HepG2 (cell line): ENCODE data around the gene SPAG8. TPM values are rescaled to one million over a fixed set of nuclear protein-coding genes. Genes with fewer than 3 reads are reported as not detected.

Experiments
- ATF6 ChIP-seq: sonication (generic); formaldehyde crosslinking; conservative IDR thresholded peaks from 2 replicates; pipeline ENCODE4 v1.4.0; 2020; ENCODE audit warnings: missing genetic modification reagents
- CTCF ChIP-seq: sonication (generic); formaldehyde crosslinking; IDR thresholded peaks from 2 replicates; pipeline ENCODE4 v1.5.0; 2020; ENCODE audit warnings: mild to moderate bottlenecking, missing genetic modification reagents, moderate library complexity
- EP300 ChIP-seq, 3 experiments: sonication (generic) in 1 of 3; formaldehyde crosslinking in 1 of 3; IDR thresholded peaks; 2 replicates each; pipeline versions ENCODE4 v1.5.1 to v1.6.1; 2011 to 2020; ENCODE audit warnings: low read depth in 2 of 3, low read length in 2 of 3, borderline replicate concordance in 1 of 3, improper control_type of control experiment in 1 of 3, mild to moderate bottlenecking in 1 of 3, missing genetic modification reagents in 1 of 3, moderate library complexity in 1 of 3
- FOXK1 ChIP-seq: sonication (generic); formaldehyde crosslinking; IDR thresholded peaks from 2 replicates; pipeline ENCODE4 v1.4.0; 2020; ENCODE audit warnings: low read depth, missing genetic modification reagents, borderline replicate concordance
- KAT2B ChIP-seq: fragments of 150-350 bp; IDR thresholded peaks from 2 replicates; pipeline ENCODE4 v1.6.1; 2014; ENCODE audit warnings: low read depth, low read length, borderline replicate concordance
- MAFG ChIP-seq: sonication (generic); formaldehyde crosslinking; IDR thresholded peaks from 2 replicates; pipeline ENCODE4 v1.5.1; 2020; ENCODE audit warnings: mild to moderate bottlenecking, missing genetic modification reagents
- MIER3 ChIP-seq: IDR thresholded peaks from 2 replicates; pipeline ENCODE4 v1.6.1; 2016; ENCODE audit warnings: missing compliant biosample characterization, borderline replicate concordance
- NONO ChIP-seq, 2 experiments: fragments of 450-650 bp in 1 of 2; sonication (generic) in 1 of 2; formaldehyde crosslinking in 1 of 2; IDR thresholded peaks in 1 of 2; conservative IDR thresholded peaks in 1 of 2; 2 replicates each; pipeline versions ENCODE4 v1.6.1 to v1.8.0; 2017 to 2022; ENCODE audit warnings: mild to moderate bottlenecking in 1 of 2, missing genetic modification reagents in 1 of 2, moderate library complexity in 1 of 2
- NR2F6 ChIP-seq, 2 experiments: IDR thresholded peaks; 2 replicates each; pipeline ENCODE4 v1.6.1; 2016; ENCODE audit warnings: antibody characterized with exemption in 1 of 2, mild to moderate bottlenecking in 1 of 2
- PHF21A ChIP-seq: sonication (generic); formaldehyde crosslinking; IDR thresholded peaks from 2 replicates; pipeline ENCODE4 v1.5.0; 2020; ENCODE audit warnings: mild to moderate bottlenecking, missing genetic modification reagents
- RARG ChIP-seq: sonication (generic); formaldehyde crosslinking; IDR thresholded peaks from 2 replicates; pipeline ENCODE4 v1.4.0; 2020; ENCODE audit warnings: low read depth, mild to moderate bottlenecking, missing genetic modification reagents
- REST ChIP-seq, 2 experiments: IDR thresholded peaks; 2 replicates each; pipeline ENCODE4 v1.6.1; 2011 to 2012; ENCODE audit warnings: low read length in 2 of 2, borderline replicate concordance in 1 of 2, low read depth in 1 of 2, mild to moderate bottlenecking in 1 of 2, moderate library complexity in 1 of 2
- SRF ChIP-seq: IDR thresholded peaks from 2 replicates; pipeline ENCODE4 v1.6.1; 2011; ENCODE audit warnings: mild to moderate bottlenecking, low read depth, low read length, moderate library complexity
- ZNF605 ChIP-seq: sonication (generic); formaldehyde crosslinking; IDR thresholded peaks from 2 replicates; pipeline ENCODE4 v1.8.0; 2022; ENCODE audit warnings: mild to moderate bottlenecking, missing genetic modification reagents
- ZNF710 ChIP-seq: sonication (generic); formaldehyde crosslinking; IDR thresholded peaks from 2 replicates; pipeline ENCODE4 v1.5.0; 2020; ENCODE audit warnings: mild to moderate bottlenecking, missing genetic modification reagents, borderline replicate concordance
- ZSCAN25 ChIP-seq: sonication (generic); formaldehyde crosslinking; IDR thresholded peaks from 2 replicates; pipeline ENCODE4 v1.8.0; 2022; ENCODE audit warnings: mild to moderate bottlenecking, missing genetic modification reagents
- ZSCAN31 ChIP-seq: sonication (generic); formaldehyde crosslinking; IDR thresholded peaks from 2 replicates; pipeline ENCODE4 v1.5.0; 2020; ENCODE audit warnings: low read depth, mild to moderate bottlenecking, missing genetic modification reagents
- polyA plus RNA-seq, 8 experiments: library from polyadenylated mRNA; depleted of rRNA in 3 of 8; stranded (reverse) in 7 of 8; unstranded in 1 of 8; fragments of >200 nt; fragmentation: Illumina TruSeq in 4 of 8; extraction: Trizol in 4 of 8; gene quantifications; 2 replicates each; pipeline versions ENCODE4 v1.2.1 to v1.2.3, GENCODE V29; 2011 to 2016; ENCODE audit warnings: low read depth in 4 of 8, missing spikeins in 1 of 8, mixed read lengths in 1 of 8; ENCODE audit not compliant: insufficient read depth in 1 of 8
- total RNA-seq, 5 experiments: library from RNA; depleted of rRNA; stranded (reverse); fragments of >200 nt; fragmentation: Illumina TruSeq; extraction: Trizol; gene quantifications; 2 replicates each; pipeline ENCODE4 v1.2.3, GENCODE V29; 2016; ENCODE audit warnings: low read depth in 1 of 5

The SPAG8 gene
- total and polyA plus RNA-seq, 2 of the 13 experiments (the other 11 are each of a cell fraction or from before 2014, with no cell fraction given): 0.18 to 0.27 TPM

- peak; percentile 63 for TF ChIP-seq ZNF710
- TF ChIP-seq REST (IDR thresholded peaks at IDR 0.05; ENCODE audit: borderline replicate concordance in 1 of 2, low read depth in 1 of 2, low read length in 2 of 2): no peak
- no peak for TF ChIP-seq FOXK1 (CRISPR knock-in tag)
- no peak for TF ChIP-seq SRF
- TF ChIP-seq EP300 (IDR thresholded peaks at IDR 0.05; ENCODE audit: low read depth in 2 of 2, low read length in 2 of 2): peak in 1 of 2 experiments; percentile 60; a peak in 2 of 4 replicates
- TF ChIP-seq EP300 (CRISPR knock-in tag; IDR thresholded peaks at IDR 0.05; ENCODE audit: borderline replicate concordance): no peak
- TF ChIP-seq MAFG (CRISPR knock-in tag): no peak
- TF ChIP-seq MIER3 (CRISPR knock-in tag): no peak
- peak; percentile 49; the same call in 1 of the 2 replicates for TF ChIP-seq ZNF605 (CRISPR knock-in tag)
- no peak for TF ChIP-seq ZSCAN25 (CRISPR knock-in tag)
- TF ChIP-seq PHF21A (CRISPR knock-in tag): 0 out of 2 replicates have a peak, but pooled peaks have one; percentile 35
- TF ChIP-seq KAT2B: no peak
- 0 out of 2 replicates have a peak, but pooled peaks have one; percentile 12 for TF ChIP-seq CTCF (CRISPR knock-in tag)
- TF ChIP-seq ATF6: no peak
- TF ChIP-seq NR2F6 (IDR thresholded peaks at IDR 0.05): no peak
- peak; percentile 58 for TF ChIP-seq NR2F6 (CRISPR knock-in tag; IDR thresholded peaks at IDR 0.05)
- TF ChIP-seq ZSCAN31 (CRISPR knock-in tag): 0 out of 2 replicates have a peak, but pooled peaks have one; percentile 20
- no peak for TF ChIP-seq NONO (IDR thresholded peaks at IDR 0.05)
- TF ChIP-seq NONO (CRISPR knock-in tag; conservative IDR thresholded peaks at IDR 0.05): no peak
- TF ChIP-seq RARG (CRISPR knock-in tag): no peak
These were observed 10.5 kb downstream of the SPAG8 start (continued) for GRCh38 chr9:35801328-35802128.
